Measurements from ENCODE around the gene BCAS3. TPM values are rescaled to one million over a fixed set of nuclear protein-coding genes. Genes with fewer than 3 reads are reported as not detected.

BCAS3 gene
- total RNA-seq, 4 donors from 2014 or later = 18.7 to 37.8 (median 24.9) TPM

DNA sequence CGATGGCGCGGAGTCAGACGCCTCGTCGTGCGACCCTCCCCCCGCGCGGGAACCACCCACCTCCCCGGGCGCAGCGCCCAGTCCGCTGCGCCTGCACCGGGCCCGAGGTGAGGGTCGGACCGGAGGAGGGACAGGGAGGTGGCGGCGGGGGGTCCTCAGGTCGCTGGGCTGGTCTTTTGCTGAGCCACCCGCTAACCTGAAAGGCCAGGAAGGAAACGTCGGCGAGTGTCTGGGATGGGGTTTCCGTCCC, 726.9 kb downstream of the BCAS3 start:
- no peak for DNase-seq (ENCODE audit: low spot score)
- no peak for ATAC-seq (ENCODE audit: low FRiP score)

GRCh38 chr17:61404913-61405685, 727.4 kb downstream of the BCAS3 start:
- no peak for ATAC-seq (ENCODE audit: low FRiP score)
- TF ChIP-seq, protein P1, sequence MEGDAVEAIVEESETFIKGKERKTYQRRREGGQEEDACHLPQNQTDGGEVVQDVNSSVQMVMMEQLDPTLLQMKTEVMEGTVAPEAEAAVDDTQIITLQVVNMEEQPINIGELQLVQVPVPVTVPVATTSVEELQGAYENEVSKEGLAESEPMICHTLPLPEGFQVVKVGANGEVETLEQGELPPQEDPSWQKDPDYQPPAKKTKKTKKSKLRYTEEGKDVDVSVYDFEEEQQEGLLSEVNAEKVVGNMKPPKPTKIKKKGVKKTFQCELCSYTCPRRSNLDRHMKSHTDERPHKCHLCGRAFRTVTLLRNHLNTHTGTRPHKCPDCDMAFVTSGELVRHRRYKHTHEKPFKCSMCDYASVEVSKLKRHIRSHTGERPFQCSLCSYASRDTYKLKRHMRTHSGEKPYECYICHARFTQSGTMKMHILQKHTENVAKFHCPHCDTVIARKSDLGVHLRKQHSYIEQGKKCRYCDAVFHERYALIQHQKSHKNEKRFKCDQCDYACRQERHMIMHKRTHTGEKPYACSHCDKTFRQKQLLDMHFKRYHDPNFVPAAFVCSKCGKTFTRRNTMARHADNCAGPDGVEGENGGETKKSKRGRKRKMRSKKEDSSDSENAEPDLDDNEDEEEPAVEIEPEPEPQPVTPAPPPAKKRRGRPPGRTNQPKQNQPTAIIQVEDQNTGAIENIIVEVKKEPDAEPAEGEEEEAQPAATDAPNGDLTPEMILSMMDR (IDR thresholded peaks at IDR 0.05) = no peak
- DNase-seq (ENCODE audit: low spot score) = no peak

More for the DNA sequence above, 726.9 kb downstream of the BCAS3 start:
- TF ChIP-seq, protein P1 (IDR thresholded peaks at IDR 0.05) = no peak

GRCh38 chr17:61405686-61406536, 728.3 kb downstream of the BCAS3 start:
- ATAC-seq (ENCODE audit: low FRiP score) (no peak), DNase-seq (ENCODE audit: low spot score) (no peak)
- TF ChIP-seq, protein P1 (IDR thresholded peaks at IDR 0.05) = no peak

DNA sequence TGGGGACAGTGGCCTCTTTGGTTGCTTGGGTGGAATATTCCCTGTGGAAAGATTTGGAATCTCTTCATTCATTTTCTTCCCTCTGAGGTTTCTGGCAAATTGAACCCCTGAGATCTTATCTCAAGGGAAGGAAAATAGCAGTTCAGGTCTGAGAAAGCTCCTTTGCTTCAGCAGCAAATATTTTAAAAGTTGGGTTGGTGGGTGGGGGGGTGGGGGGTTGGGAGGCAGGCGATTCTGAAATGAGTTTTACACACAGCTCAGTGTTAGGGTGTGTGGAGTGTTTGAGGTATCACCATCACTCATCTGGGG, 728.8 kb downstream of the BCAS3 start:
- no peak for DNase-seq (ENCODE audit: low spot score)
- ATAC-seq (ENCODE audit: low FRiP score) = no peak
- TF ChIP-seq, protein P1 (IDR thresholded peaks at IDR 0.05) = no peak

GRCh38 chr17:61406971-61407911, 729.6 kb downstream of the BCAS3 start:
- DNase-seq (ENCODE audit: low spot score) (no peak), ATAC-seq (ENCODE audit: low FRiP score) (no peak)
- TF ChIP-seq, protein P1 (IDR thresholded peaks at IDR 0.05) = no peak

DNA sequence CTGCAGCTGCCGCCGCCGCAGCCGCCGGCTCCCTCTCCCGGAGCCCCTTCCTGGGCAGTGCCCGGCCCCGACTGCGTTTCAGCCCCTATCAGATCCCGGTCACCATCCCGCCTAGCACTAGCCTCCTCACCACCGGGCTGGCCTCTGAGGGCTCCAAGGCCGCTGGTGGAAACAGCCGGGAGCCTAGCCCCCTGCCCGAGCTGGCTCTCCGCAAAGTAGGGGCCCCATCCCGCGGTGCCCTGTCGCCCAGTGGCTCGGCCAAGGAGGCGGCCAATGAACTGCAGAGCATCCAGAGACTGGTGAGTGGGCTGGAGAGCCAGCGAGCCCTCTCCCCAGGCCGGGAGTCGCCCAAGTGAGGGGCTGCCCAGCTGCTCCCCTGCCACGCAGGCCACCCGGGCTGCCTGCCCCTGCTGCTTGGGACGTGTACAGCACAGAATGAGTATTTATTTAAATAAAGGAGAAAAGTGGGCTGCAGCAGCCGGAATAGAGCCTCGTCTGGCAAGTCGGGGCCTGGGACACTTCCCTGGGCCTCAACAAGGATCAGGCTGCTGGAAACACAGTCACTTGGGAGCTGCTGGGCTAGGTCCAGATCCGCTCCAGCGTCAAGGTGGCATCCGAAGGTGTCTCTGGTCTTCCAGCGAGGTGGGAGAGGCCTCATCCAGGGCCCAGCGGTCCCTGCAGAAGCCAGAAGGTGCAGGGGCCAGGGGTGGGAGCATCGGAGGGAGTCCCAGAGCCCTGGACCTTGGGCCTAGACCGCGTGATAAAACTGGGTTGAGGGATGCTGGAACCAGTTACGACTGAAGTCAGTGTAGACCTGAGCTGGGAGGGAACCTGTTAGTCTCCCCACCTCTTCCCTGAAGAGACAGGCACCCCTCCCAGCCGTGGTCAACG, 730.7 kb downstream of the BCAS3 start:
- no peak for ATAC-seq (ENCODE audit: low FRiP score)
- no peak for DNase-seq (ENCODE audit: low spot score)
- TF ChIP-seq, protein P1 (IDR thresholded peaks at IDR 0.05) = no peak
